HFFc6 (cell line): ENCODE data around the gene POMGNT2. TPM values are rescaled to one million over a fixed set of nuclear protein-coding genes. Genes with fewer than 3 reads are reported as not detected.

Experiments used
- DNase-seq: peaks from one replicate; pipeline ENCODE4 v3.0.0-alpha.2; 2018
- H3K27ac Mint-ChIP-seq: 2 replicates; pipeline ENCODE4 v1.8.0; 2020; ENCODE audit warnings: mild to moderate bottlenecking, mixed read lengths
- H3K27me3 Mint-ChIP-seq: 2 replicates; pipeline ENCODE4 v1.8.0; 2021; ENCODE audit warnings: mild to moderate bottlenecking, moderate library complexity, mixed read lengths; ENCODE audit not compliant: insufficient read depth
- H3K36me3 Mint-ChIP-seq: 2 replicates; pipeline ENCODE4 v1.8.0; 2021; ENCODE audit warnings: low read depth, mixed read lengths
- H3K4me1 Mint-ChIP-seq: 2 replicates; pipeline ENCODE4 v1.8.0; 2020; ENCODE audit warnings: low read depth, mixed read lengths
- H3K4me3 Mint-ChIP-seq: 2 replicates; pipeline ENCODE4 v1.8.0; 2020; ENCODE audit warnings: mild to moderate bottlenecking, moderate library complexity, mixed read lengths
- H3K9me3 Mint-ChIP-seq: 2 replicates; pipeline ENCODE4 v1.8.0; 2020; ENCODE audit warnings: mild to moderate bottlenecking, mixed read lengths
- CTCF ChIP-seq: fragments of 200-600 bp; sonication (generic); IDR thresholded peaks from 2 replicates; pipeline ENCODE4 v1.5.0; 2021; ENCODE audit warnings: antibody characterized with exemption, mild to moderate bottlenecking
- total RNA-seq, 6 experiments: library from RNA; stranded (reverse); fragmentation: NEBNext Ultra II Directional; extraction: Animal tissue kit (Norgen Biotek cat#: 25700); gene quantifications; 2 replicates in 1 of 6; 3 replicates in 5 of 6; pipeline ENCODE4 v1.2.3, GENCODE V29; 2021

The POMGNT2 gene
- total RNA-seq, 6 experiments from 2014 or later = 6.7 to 10.4 (median 8.2) TPM

DNA sequence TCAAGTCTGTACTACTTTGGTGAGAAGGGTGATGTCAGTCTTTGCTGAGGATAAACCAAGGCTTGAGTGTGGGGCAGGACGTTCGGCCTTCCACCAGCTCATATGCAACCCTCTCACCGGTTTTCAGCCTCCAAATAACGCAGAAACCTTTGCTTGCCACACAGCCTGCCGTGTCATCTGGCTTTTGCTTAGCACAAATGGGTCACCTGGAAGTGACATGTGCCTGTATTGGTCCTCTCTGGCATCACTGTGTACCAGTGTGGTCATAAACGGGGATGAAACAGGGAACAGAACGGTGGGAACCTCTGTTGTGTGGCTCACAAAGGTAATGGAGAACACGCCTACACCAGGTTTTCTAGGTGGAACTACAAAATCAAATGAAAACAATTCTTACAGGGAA, 7.1 kb downstream of the POMGNT2 start:
- H3K4me3 Mint-ChIP-seq = no peak overlapping the region
- H3K36me3 Mint-ChIP-seq = no peaks in the 10 kb centered on the region
- H3K27ac Mint-ChIP-seq = no peak overlapping the region
- H3K4me1 Mint-ChIP-seq = no peaks in the 10 kb centered on the region
- peaks cover 9% of the 10 kb centered on the region for H3K27me3 Mint-ChIP-seq
- no peak for TF ChIP-seq CTCF
- DNase-seq = no peak
- H3K9me3 Mint-ChIP-seq = no peaks in the 10 kb centered on the region

- Mint-ChIP-seq H3K9me3 (no peaks in the 10 kb centered on the region), H3K27me3 (peaks cover 3% of the 10 kb centered on the region), H3K36me3 (no peaks in the 10 kb centered on the region), H3K27ac (no peak overlapping the region), H3K4me1 (no peaks in the 10 kb centered on the region), H3K4me3 (no peak overlapping the region)
- DNase-seq = no peak
- no peak for TF ChIP-seq CTCF
Observed at GRCh38 chr3:43097400-43098080, 8.3 kb downstream of the POMGNT2 start.

DNA sequence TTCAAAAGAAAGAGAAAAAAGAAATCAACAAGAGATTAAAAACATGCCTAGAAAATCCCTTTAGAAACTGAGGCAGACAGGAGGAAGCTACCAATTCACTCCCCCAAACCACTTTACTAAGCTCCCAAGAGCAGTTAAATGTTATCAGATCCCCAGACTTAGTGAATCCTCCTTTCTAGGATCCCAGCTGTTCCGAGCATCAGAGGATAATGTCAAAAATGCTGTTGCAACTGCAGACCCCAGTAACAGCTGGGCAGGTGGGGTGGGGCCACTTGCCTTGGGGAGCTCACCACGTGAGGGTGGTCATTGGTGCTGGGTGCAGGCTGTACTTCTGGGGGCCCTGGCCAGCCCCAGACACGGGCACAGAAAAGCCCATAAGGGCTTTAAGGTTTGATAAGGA, 9.1 kb downstream of the POMGNT2 start:
- Mint-ChIP-seq H3K9me3 (no peaks in the 10 kb centered on the region), H3K27me3 (peaks cover 3% of the 10 kb centered on the region), H3K36me3 (no peaks in the 10 kb centered on the region), H3K27ac (no peak overlapping the region), H3K4me3 (no peak overlapping the region), H3K4me1 (no peaks in the 10 kb centered on the region)
- TF ChIP-seq CTCF = no peak
- DNase-seq = no peak

- Mint-ChIP-seq H3K27ac (no peak overlapping the region), H3K36me3 (no peaks in the 10 kb centered on the region), H3K27me3 (peaks cover 3% of the 10 kb centered on the region), H3K4me3 (no peak overlapping the region), H3K4me1 (no peaks in the 10 kb centered on the region), H3K9me3 (no peaks in the 10 kb centered on the region)
- no peak for TF ChIP-seq CTCF
- DNase-seq = no peak
Observed at GRCh38 chr3:43095370-43095769, 10.5 kb downstream of the POMGNT2 start.

DNA sequence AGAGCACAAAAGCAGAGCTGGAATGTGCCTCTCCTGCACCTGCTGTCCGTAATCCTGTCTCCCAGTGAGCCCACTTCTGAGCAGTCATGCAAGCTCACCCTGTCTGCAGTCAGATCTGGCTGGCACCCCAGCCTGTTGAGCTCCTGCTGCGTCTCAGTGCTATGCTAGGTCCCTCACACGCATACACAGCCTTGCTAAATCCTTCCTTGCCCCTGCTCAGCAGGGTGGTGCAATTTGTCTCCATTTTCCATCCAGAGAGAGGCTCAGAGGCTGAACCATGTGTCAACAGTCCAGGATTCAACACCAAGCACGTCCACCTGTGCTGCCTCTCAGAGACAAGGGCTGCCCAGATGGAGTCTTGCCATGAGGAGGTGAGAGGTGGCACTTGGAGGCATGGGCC, 11.0 kb downstream of the POMGNT2 start:
- Mint-ChIP-seq H3K4me3 (no peak overlapping the region), H3K27ac (no peak overlapping the region), H3K9me3 (no peaks in the 10 kb centered on the region), H3K27me3 (peaks cover 3% of the 10 kb centered on the region), H3K4me1 (no peaks in the 10 kb centered on the region), H3K36me3 (no peaks in the 10 kb centered on the region)
- no peak for DNase-seq
- TF ChIP-seq CTCF = no peak
